WTC11 (cell line): ENCODE data around the gene IGF2BP1.

Experiments
- ATF1 ChIP-seq: sonication (generic); formaldehyde crosslinking; IDR thresholded peaks from 2 replicates; pipeline ENCODE4 v1.8.1; 2023; ENCODE audit warnings: mild to moderate bottlenecking, moderate library complexity, missing genetic modification reagents
- CTCF ChIP-seq: fragments of 200-600 bp; IDR thresholded peaks from 2 replicates; pipeline ENCODE4 v1.8.0; 2022; ENCODE audit warnings: antibody characterized with exemption
- GABPB1 ChIP-seq: sonication (generic); formaldehyde crosslinking; IDR thresholded peaks from 2 replicates; pipeline ENCODE4 v1.8.1; 2023; ENCODE audit warnings: mild to moderate bottlenecking, missing genetic modification reagents
- TEAD4 ChIP-seq: sonication (generic); formaldehyde crosslinking; IDR thresholded peaks from 2 replicates; pipeline ENCODE4 v1.8.0; 2022; ENCODE audit warnings: mild to moderate bottlenecking, missing genetic modification reagents
- USF1 ChIP-seq: sonication (generic); formaldehyde crosslinking; IDR thresholded peaks from 2 replicates; pipeline ENCODE4 v1.8.0; 2022; ENCODE audit warnings: mild to moderate bottlenecking, missing genetic modification reagents

GRCh38 chr17:49045376-49045775 lies 48.2 kb downstream of the IGF2BP1 start:
- no peak for TF ChIP-seq TEAD4 (CRISPR knock-in tag)
- no peak for TF ChIP-seq GABPB1
- no peak for TF ChIP-seq CTCF
- TF ChIP-seq ATF1 (CRISPR knock-in tag), result no peak
- TF ChIP-seq USF1 (CRISPR knock-in tag), result no peak
